Measurements from ENCODE around the gene SLC38A2. TPM values are rescaled to one million over a fixed set of nuclear protein-coding genes. Genes with fewer than 3 reads are reported as not detected.

SLC38A2 gene
- total and polyA plus RNA-seq, 2 donors (not counting 1 experiment from before 2014, with no cell fraction given): 61.6 to 202 TPM

GRCh38 chr12:46382964-46383653 lies 10.5 kb upstream of the SLC38A2 start:
- DNase-seq: peak; percentile 94
- Histone ChIP-seq H3K4me2 (replicated peaks; ENCODE audit: low read depth, low read length, poor library complexity, severe bottlenecking) (peak overlapping the region; percentile 82), H4K20me1 (ENCODE audit: control insufficient read depth, insufficient read depth, low read length, poor library complexity, severe bottlenecking) (no peaks in the 10 kb centered on the region), H3K36me3 (replicated peaks in 1 of 2; ENCODE audit: control extremely low read depth in 1 of 2, control insufficient read depth in 1 of 2, extremely low read depth in 1 of 2, insufficient read depth in 2 of 2, low read length in 1 of 2) (no peaks in the 10 kb centered on the region), H2AFZ (ENCODE audit: insufficient read depth, low read depth, low read length, poor library complexity, severe bottlenecking) (peak overlapping the region; percentile 90), H3K9ac (ENCODE audit: low read length) (peak overlapping the region; percentile 93), H3K4me1 (ENCODE audit: control insufficient read depth in 2 of 2, insufficient read depth in 2 of 2, low read length in 2 of 2) (peaks cover 38 to 44% of the 10 kb centered on the region in 2 donors), H3K4me3 (ENCODE audit: control extremely low read depth in 1 of 5, extremely low read depth in 1 of 5, insufficient read depth in 1 of 5, low read depth in 2 of 5, low read length in 4 of 5) (peak overlapping the region; percentile 49 to 94 (median 84)), H3K79me2 (ENCODE audit: control insufficient read depth, insufficient read depth, low read length) (peaks cover 14% of the 10 kb centered on the region), H3K27me3 (replicated peaks in 1 of 4; ENCODE audit: control extremely low read depth in 1 of 4, control insufficient read depth in 3 of 4, insufficient read depth in 4 of 4, low read length in 3 of 4) (no peaks in the 10 kb centered on the region), H3K27ac (ENCODE audit: low read length in 2 of 2) (peak overlapping the region; percentile 94 to 97), H3K9me3 (ENCODE audit: control extremely low read depth in 1 of 3, control insufficient read depth in 2 of 3, insufficient read depth in 1 of 3, low read length in 2 of 3) (no peaks in the 10 kb centered on the region)
- H3K4me3 Mint-ChIP-seq: peak overlapping the region; percentile 90
- ATAC-seq (ENCODE audit: low read depth): peak; percentile 69
- no peaks in the 10 kb centered on the region for H3K9me3 Mint-ChIP-seq (ENCODE audit: insufficient read depth)
- TF ChIP-seq CTCF (IDR thresholded peaks at IDR 0.05) (no peak), EZH2 (IDR thresholded peaks at IDR 0.05; ENCODE audit: borderline replicate concordance, insufficient read depth, low read depth, low read length, poor library complexity, severe bottlenecking) (no peak)
- no peaks in the 10 kb centered on the region for H3K27me3 Mint-ChIP-seq
- peak overlapping the region; percentile 98 for H3K27ac Mint-ChIP-seq
- ChIA-PET CTCF (interaction anchor here (0.9 to 1.6 kb wide), 4 partner anchors 11 to 274 kb away, joined by 3 to 4 read pairs (median 4); no protein-coding TSS in a partner anchor), POLR2A (interaction anchor here (0.6 to 4.2 kb wide), 4 partner anchors 11 to 114 kb away, joined by 3 to 26 read pairs (median 6); partner anchors contain the start of genes SLC38A1 and SLC38A2)
- WGBS (ENCODE audit: insufficient coverage): under 1% methylated on average over 72 of the region's 74 CpGs
- H3K4me1 Mint-ChIP-seq: peaks cover 46% of the 10 kb centered on the region
- intact Hi-C loops (cut with micrococcal nuclease): loop anchor here (1.0 to 10.0 kb wide), 3 partner anchors 11 to 1168 kb away; partner anchors contain the start of genes ANO6 and SLC38A2
